IMR-90 (cell line): ENCODE measurements around the gene KDSR. TPM values are rescaled to one million over a fixed set of nuclear protein-coding genes. Genes with fewer than 3 reads are reported as not detected.

ENCODE experiments used
- ATAC-seq: fragments of 200-7000 bp; cut with Tn5 transposase; 2 replicates; pipeline ENCODE4 v1.9.1; 2020; ENCODE audit warnings: low read depth, mild to moderate bottlenecking, moderate library complexity
- BruUV-seq: library from RNA; stranded (reverse); fragments of 400-500 nt; replicated peaks from 2 replicates; lab custom pipeline; 2021; lab: Mats Ljungman, UMichigan
- CTCF ChIA-PET: fragments of 300-600 bp; formaldehyde crosslinking; extraction: SDS; loops from one replicate; lab custom pipeline; 2021; ENCODE audit warnings: antibody characterized with exemption; lab: Yijun Ruan, JAX
- POLR2A ChIA-PET: fragments of 300-600 bp; sonication (Branson Sonifier 250); formaldehyde crosslinking; loops from one replicate; lab custom pipeline; 2022; ENCODE audit warnings: antibody characterized with exemption; ENCODE audit not compliant: unreplicated experiment; lab: Charles Lee
- DNase-seq: peaks from one replicate; pipeline ENCODE4 v3.0.0; 2013
- H2AFZ ChIP-seq: replicated peaks from 2 replicates; pipeline ENCODE3; 2013; ENCODE audit warnings: low read length, mild to moderate bottlenecking; ENCODE audit not compliant: poor library complexity
- H2AK5ac ChIP-seq: 2 replicates; pipeline ENCODE4 v1.6.1; 2013; ENCODE audit warnings: low read depth, low read length, inconsistent platforms
- H2AK9ac ChIP-seq: replicated peaks from 2 replicates; pipeline ENCODE3; 2013; ENCODE audit warnings: mild to moderate bottlenecking, low read depth, low read length, moderate library complexity; ENCODE audit not compliant: poor library complexity
- H2BK120ac ChIP-seq: 2 replicates; pipeline ENCODE4 v1.6.1; 2013; ENCODE audit warnings: low read depth, low read length, inconsistent platforms
- H2BK15ac ChIP-seq: 3 replicates; pipeline ENCODE4 v1.6.1; 2013; ENCODE audit warnings: low read depth, low read length, inconsistent platforms
- H2BK20ac ChIP-seq: 2 replicates; pipeline ENCODE4 v1.6.1; 2013; ENCODE audit warnings: low read depth, mild to moderate bottlenecking, inconsistent platforms, low read length, moderate library complexity
- H2BK5ac ChIP-seq: 2 replicates; pipeline ENCODE4 v1.6.1; 2013; ENCODE audit warnings: mild to moderate bottlenecking, low read depth, low read length, inconsistent platforms; ENCODE audit not compliant: poor library complexity, severe bottlenecking
- H3K14ac ChIP-seq: replicated peaks from 2 replicates; pipeline ENCODE4 v1.6.1; 2013; ENCODE audit warnings: low read depth, low read length, inconsistent platforms
- H3K18ac ChIP-seq: 2 replicates; pipeline ENCODE4 v1.6.1; 2013; ENCODE audit warnings: low read depth, low read length, control low read depth
- H3K23ac ChIP-seq: 2 replicates; pipeline ENCODE4 v1.6.1; 2013; ENCODE audit warnings: low read depth, low read length, inconsistent platforms
- H3K27ac ChIP-seq: 2 replicates; pipeline ENCODE4 v1.5.1; 2013; ENCODE audit warnings: mild to moderate bottlenecking, control low read depth, low read length; ENCODE audit not compliant: insufficient read depth
- H3K27me3 ChIP-seq: 2 replicates; pipeline ENCODE4 v1.6.1; 2013; ENCODE audit warnings: low read length; ENCODE audit not compliant: control insufficient read depth, insufficient read depth
- H3K36me3 ChIP-seq: 2 replicates; pipeline ENCODE4 v1.6.1; 2013; ENCODE audit warnings: low read length, mixed read lengths; ENCODE audit not compliant: control insufficient read depth, insufficient read depth
- H3K4ac ChIP-seq: 2 replicates; pipeline ENCODE4 v1.6.1; 2013; ENCODE audit warnings: low read depth, low read length, inconsistent platforms
- H3K4me1 ChIP-seq: 2 replicates; pipeline ENCODE4 v1.6.1; 2013; ENCODE audit warnings: low read length, mixed read lengths; ENCODE audit not compliant: control insufficient read depth, insufficient read depth
- H3K4me2 ChIP-seq: 2 replicates; pipeline ENCODE4 v1.6.1; 2013; ENCODE audit warnings: low read depth, mild to moderate bottlenecking, control low read depth, low read length, moderate library complexity
- H3K4me3 ChIP-seq: 2 replicates; pipeline ENCODE4 v1.5.1; 2013; ENCODE audit warnings: low read depth, mild to moderate bottlenecking, control low read depth, low read length, moderate library complexity; ENCODE audit not compliant: insufficient read depth
- H3K56ac ChIP-seq: 2 replicates; pipeline ENCODE4 v1.6.1; 2013; ENCODE audit warnings: low read length, inconsistent platforms; ENCODE audit not compliant: insufficient read depth; ENCODE audit errors: extremely low read depth
- H3K79me1 ChIP-seq, 2 experiments: 2 replicates each; pipeline ENCODE4 v1.6.1; 2013; ENCODE audit warnings: low read length in 2 of 2, inconsistent platforms in 1 of 2, low read depth in 1 of 2
- H3K9ac ChIP-seq: 2 replicates; pipeline ENCODE4 v1.6.1; 2013; ENCODE audit warnings: low read depth, low read length, control low read depth
- H3K9me1 ChIP-seq: 2 replicates; pipeline ENCODE4 v1.6.1; 2013; ENCODE audit warnings: low read length, inconsistent platforms; ENCODE audit not compliant: insufficient read depth
- H3K9me3 ChIP-seq: 2 replicates; pipeline ENCODE4 v1.6.1; 2013; ENCODE audit warnings: low read length; ENCODE audit not compliant: control insufficient read depth, insufficient read depth
- H4K20me1 ChIP-seq: 2 replicates; pipeline ENCODE4 v1.6.1; 2013; ENCODE audit warnings: low read length, inconsistent platforms; ENCODE audit not compliant: insufficient read depth
- H4K5ac ChIP-seq: 2 replicates; pipeline ENCODE4 v1.6.1; 2013; ENCODE audit warnings: mild to moderate bottlenecking, low read depth, low read length, control low read depth
- H4K8ac ChIP-seq, 2 experiments: 2 replicates each; pipeline ENCODE4 v1.6.1; 2013; ENCODE audit warnings: low read depth in 2 of 2, low read length in 2 of 2, control low read depth in 1 of 2, inconsistent platforms in 1 of 2
- H4K91ac ChIP-seq: 2 replicates; pipeline ENCODE4 v1.6.1; 2013; ENCODE audit warnings: low read depth, low read length, inconsistent platforms; ENCODE audit not compliant: insufficient read depth
- BHLHE40 ChIP-seq: fragments of 150-350 bp; IDR thresholded peaks from 2 replicates; pipeline ENCODE4 v1.6.1; 2016; ENCODE audit warnings: mild to moderate bottlenecking, low read depth, low read length
- CEBPB ChIP-seq: IDR thresholded peaks from 2 replicates; pipeline ENCODE4 v1.6.1; 2012; ENCODE audit warnings: low read depth, low read length, improper control_type of control experiment
- MXI1 ChIP-seq: IDR thresholded peaks from 2 replicates; pipeline ENCODE4 v1.6.1; 2012; ENCODE audit warnings: low read depth, mild to moderate bottlenecking, low read length, moderate library complexity, borderline replicate concordance
- WGBS, 2 experiments: methylation state at CpG; one replicate each; pipeline versions ENCODE4 v1.1.5 to v1.1.7; 2013; ENCODE audit warnings: missing lambda C conversion rate in 2 of 2; ENCODE audit not compliant: insufficient read length in 1 of 2; ENCODE audit errors: extremely low coverage in 2 of 2; 5-methylcytosine and 5-hydroxymethylcytosine counted together
- dilution Hi-C: fragments of 300-500 bp; cut with HindIII; formaldehyde crosslinking; loops from one replicate; pipeline ENCODE4 v1.14.3; 2018; ENCODE audit warnings: low sequenced_read_pairs; ENCODE audit not compliant: unreplicated experiment
- in situ Hi-C: fragments of 300-500 bp; cut with MboI; formaldehyde crosslinking; loops from 3 replicates; pipeline ENCODE4 v1.14.3; 2019; ENCODE audit warnings: low sequenced_read_pairs, inconsistent platforms, mixed read lengths
- intact Hi-C: fragments of 100-400 bp; cut with micrococcal nuclease; formaldehyde crosslinking; loops from 2 replicates; pipeline ENCODE4 v1.10.0; 2022
- polyA plus RNA-seq, 3 experiments: library from polyadenylated mRNA; depleted of rRNA; stranded (reverse); fragments of >200 nt; gene quantifications; 2 replicates each; pipeline ENCODE4 v1.2.3, GENCODE V29; 2012; ENCODE audit warnings: low replicate concordance in 1 of 3
- total RNA-seq: library from RNA; depleted of rRNA; stranded (reverse); fragments of >200 nt; gene quantifications from 2 replicates; pipeline ENCODE4 v1.2.3, GENCODE V29; 2012
- TF ChIP-seq, protein P1 (sequence below): fragments of 150-350 bp; IDR thresholded peaks from 2 replicates; pipeline ENCODE4 v1.6.1; 2016; ENCODE audit warnings: low read depth, mild to moderate bottlenecking, low read length, moderate library complexity, borderline replicate concordance

Gene KDSR
- total and polyA plus RNA-seq, 2 of the 4 experiments (the other 2 are of a cell fraction): 21.5 to 21.9 TPM

DNA sequence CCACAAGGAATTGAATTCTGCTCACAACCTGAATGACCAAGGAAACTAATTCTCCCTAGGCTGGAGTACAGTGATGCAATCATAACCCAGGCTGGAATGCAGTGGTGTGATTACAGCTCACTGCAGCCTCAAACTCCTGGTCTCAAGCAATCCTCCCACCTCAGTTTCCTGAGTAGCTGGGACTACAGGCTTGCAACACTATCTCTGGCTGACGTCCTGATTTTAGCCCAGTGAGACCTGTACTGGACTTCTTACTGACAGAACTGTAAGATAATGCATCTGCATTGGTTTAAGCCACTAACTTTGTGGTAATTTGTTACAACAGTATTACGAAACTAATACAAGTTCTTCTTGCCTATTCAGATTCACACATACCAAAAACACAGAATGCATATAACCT, 9.5 kb upstream of the KDSR start:
- no CpG with 5 or more reads among the region's 2 CpGs for WGBS, 2 experiments
- Histone ChIP-seq H4K5ac (no peak overlapping the region), H4K91ac (no peak overlapping the region), H3K9me1 (no peaks in the 10 kb centered on the region), H3K9me3 (peaks cover 4% of the 10 kb centered on the region; the same call in 1 of the 2 replicates), H2AK5ac (no peak overlapping the region), H4K8ac (no peak overlapping the region), H2AFZ (no peak overlapping the region), H2BK5ac (no peak overlapping the region), H3K36me3 (no peaks in the 10 kb centered on the region), H2BK20ac (0 out of 2 replicates have a peak overlapping the region, but pooled peaks have one; percentile 6), H2AK9ac (no peak overlapping the region), H2BK15ac (no peak overlapping the region), H3K18ac (no peak overlapping the region), H3K14ac (no peak overlapping the region), H3K23ac (no peak overlapping the region), H3K4ac (no peak overlapping the region), H3K4me3 (no peak overlapping the region), H3K27me3 (no peaks in the 10 kb centered on the region), H3K27ac (no peak overlapping the region), H3K79me1 (no peaks in the 10 kb centered on the region), H3K56ac (no peak overlapping the region), H2BK120ac (no peak overlapping the region), H3K9ac (no peak overlapping the region), H3K4me1 (no peaks in the 10 kb centered on the region), H4K20me1 (no peaks in the 10 kb centered on the region), H3K4me2 (no peak overlapping the region)
- dilution Hi-C loops (no loop called here), in situ Hi-C loops (no loop called here), intact Hi-C loops (no loop called here)
- no peak for TF ChIP-seq BHLHE40
- TF ChIP-seq MXI1: no peak
- TF ChIP-seq CEBPB: peak; percentile 47; the same call in 1 of the 2 replicates
- TF ChIP-seq, protein P1, sequence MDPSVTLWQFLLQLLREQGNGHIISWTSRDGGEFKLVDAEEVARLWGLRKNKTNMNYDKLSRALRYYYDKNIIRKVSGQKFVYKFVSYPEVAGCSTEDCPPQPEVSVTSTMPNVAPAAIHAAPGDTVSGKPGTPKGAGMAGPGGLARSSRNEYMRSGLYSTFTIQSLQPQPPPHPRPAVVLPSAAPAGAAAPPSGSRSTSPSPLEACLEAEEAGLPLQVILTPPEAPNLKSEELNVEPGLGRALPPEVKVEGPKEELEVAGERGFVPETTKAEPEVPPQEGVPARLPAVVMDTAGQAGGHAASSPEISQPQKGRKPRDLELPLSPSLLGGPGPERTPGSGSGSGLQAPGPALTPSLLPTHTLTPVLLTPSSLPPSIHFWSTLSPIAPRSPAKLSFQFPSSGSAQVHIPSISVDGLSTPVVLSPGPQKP: no peak
- no TSS peak for BruUV-seq
- ATAC-seq (no peak; the same call in 1 of the 2 replicates), DNase-seq (peak; percentile 31)
- ChIA-PET POLR2A (no interaction called here), CTCF (no interaction called here)
